Measurements from ENCODE around the gene CDON.
"Not testable (repeated sequence)": the region's sequence is repeated elsewhere in the genome, so short reads cannot be mapped to it uniquely, and the experiment has no call there.

Gene CDON

GRCh38 chr11:125916683-125917347 lies 145.9 kb downstream of the CDON start:
- H2BK120ac ChIP-seq (ENCODE audit: low read depth, low read length) = no peak overlapping the region
- no peaks in the 10 kb centered on the region for H3K79me2 ChIP-seq (ENCODE audit: control insufficient read depth, insufficient read depth, low read length)
- H2BK5ac ChIP-seq (ENCODE audit: low read length) = no peak overlapping the region
- no peak overlapping the region for H3K23ac ChIP-seq (ENCODE audit: low read length)
- H3K36me3 ChIP-seq (ENCODE audit: control insufficient read depth, insufficient read depth, low read length) = no peaks in the 10 kb centered on the region
- no peak overlapping the region for H2AK5ac ChIP-seq (ENCODE audit: low read length)
- H2BK15ac ChIP-seq (replicated peaks; ENCODE audit: low read depth) = no peak overlapping the region
- H3K79me1 ChIP-seq (ENCODE audit: low read length) = no peaks in the 10 kb centered on the region
- H3K56ac ChIP-seq (ENCODE audit: low read length) = no peak overlapping the region
- H3K9ac ChIP-seq (ENCODE audit: low read length) = no peak overlapping the region
- no peak overlapping the region for H3K4ac ChIP-seq (ENCODE audit: low read depth, low read length)
- no peak overlapping the region for H4K5ac ChIP-seq (ENCODE audit: low read length)
- WGBS (ENCODE audit: extremely low coverage, insufficient coverage, low lambda C conversion rate) = no CpG with 5 or more reads among the region's 12 CpGs
- H3K4me2 ChIP-seq (ENCODE audit: low read length) = no peak overlapping the region
- H3K18ac ChIP-seq (ENCODE audit: low read length) = no peak overlapping the region
- DNase-seq = no peak
- no peak overlapping the region for H3K27ac ChIP-seq (ENCODE audit: low read depth, low read length)
- no peak overlapping the region for H3K4me3 ChIP-seq (ENCODE audit: low read length)
- H4K8ac ChIP-seq (ENCODE audit: low read depth, low read length) = no peak overlapping the region
- no peaks in the 10 kb centered on the region for H3K27me3 ChIP-seq (ENCODE audit: insufficient read depth, low read length, poor library complexity)
- H3K4me1 ChIP-seq (ENCODE audit: control insufficient read depth, low read depth, low read length) = no peaks in the 10 kb centered on the region

GRCh38 chr11:125914601-125915000 lies 148.1 kb downstream of the CDON start:
- not testable (repeated sequence) for H3K79me2 ChIP-seq (ENCODE audit: control insufficient read depth, insufficient read depth, low read length); H3K9ac ChIP-seq (ENCODE audit: low read length); H3K4ac ChIP-seq (ENCODE audit: low read depth, low read length); H4K5ac ChIP-seq (ENCODE audit: low read length); H2BK15ac ChIP-seq (replicated peaks; ENCODE audit: low read depth); H2AK5ac ChIP-seq (ENCODE audit: low read length); H3K4me3 ChIP-seq (ENCODE audit: low read length); H2BK120ac ChIP-seq (ENCODE audit: low read depth, low read length); H3K4me2 ChIP-seq (ENCODE audit: low read length); H2BK5ac ChIP-seq (ENCODE audit: low read length); H3K79me1 ChIP-seq (ENCODE audit: low read length); H3K56ac ChIP-seq (ENCODE audit: low read length); H3K27ac ChIP-seq (ENCODE audit: low read depth, low read length); H4K8ac ChIP-seq (ENCODE audit: low read depth, low read length); H3K27me3 ChIP-seq (ENCODE audit: insufficient read depth, low read length, poor library complexity); H3K18ac ChIP-seq (ENCODE audit: low read length); H3K23ac ChIP-seq (ENCODE audit: low read length); H3K4me1 ChIP-seq (ENCODE audit: control insufficient read depth, low read depth, low read length); H3K36me3 ChIP-seq (ENCODE audit: control insufficient read depth, insufficient read depth, low read length); DNase-seq
- WGBS (ENCODE audit: extremely low coverage, insufficient coverage, low lambda C conversion rate) = no CpG with 5 or more reads among the region's 3 CpGs

GRCh38 chr11:125910226-125910849 lies 152.3 kb downstream of the CDON start:
- Histone ChIP-seq H4K5ac (ENCODE audit: low read length) (no peak overlapping the region), H3K27ac (ENCODE audit: low read depth, low read length) (no peak overlapping the region), H3K56ac (ENCODE audit: low read length) (no peak overlapping the region), H3K79me2 (ENCODE audit: control insufficient read depth, insufficient read depth, low read length) (no peaks in the 10 kb centered on the region), H4K8ac (ENCODE audit: low read depth, low read length) (no peak overlapping the region), H3K4me3 (ENCODE audit: low read length) (no peak overlapping the region), H3K27me3 (ENCODE audit: insufficient read depth, low read length, poor library complexity) (no peaks in the 10 kb centered on the region), H2BK15ac (replicated peaks; ENCODE audit: low read depth) (no peak overlapping the region), H2BK120ac (ENCODE audit: low read depth, low read length) (no peak overlapping the region), H2BK5ac (ENCODE audit: low read length) (no peak overlapping the region), H2AK5ac (ENCODE audit: low read length) (no peak overlapping the region), H3K79me1 (ENCODE audit: low read length) (no peaks in the 10 kb centered on the region), H3K18ac (ENCODE audit: low read length) (no peak overlapping the region), H3K4me2 (ENCODE audit: low read length) (no peak overlapping the region), H3K9ac (ENCODE audit: low read length) (no peak overlapping the region), H3K4ac (ENCODE audit: low read depth, low read length) (no peak overlapping the region), H3K4me1 (ENCODE audit: control insufficient read depth, low read depth, low read length) (no peaks in the 10 kb centered on the region), H3K23ac (ENCODE audit: low read length) (no peak overlapping the region), H3K36me3 (ENCODE audit: control insufficient read depth, insufficient read depth, low read length) (no peaks in the 10 kb centered on the region)
- no peak for DNase-seq
- WGBS (ENCODE audit: extremely low coverage, insufficient coverage, low lambda C conversion rate) = 100% methylated on average over 1 of the region's 8 CpGs
